Common myeloid progenitor, CD34-positive (primary cell): ENCODE results near the gene SLC5A5.

ENCODE experiments used
- CTCF ChIA-PET: fragments of 350-600 bp; sonication (Branson Sonifier 250); formaldehyde crosslinking; loops from one replicate; lab custom pipeline; 2021; ENCODE audit warnings: antibody characterized with exemption; lab: Charles Lee
- POLR2A ChIA-PET: fragments of 350-600 bp; sonication (Branson Sonifier 250); formaldehyde crosslinking; loops from one replicate; lab custom pipeline; 2021; ENCODE audit warnings: antibody characterized with exemption; lab: Charles Lee
- DNase-seq, 3 donors: peaks; one replicate each; pipeline versions ENCODE4 v3.0.0 to v3.0.0-alpha.2; 2013
- H3K27ac ChIP-seq, 2 experiments: 1 replicate in 1 of 2; 2 replicates in 1 of 2; pipeline ENCODE4 v1.7.0; 2013; ENCODE audit warnings: inconsistent platforms in 2 of 2, low read length in 2 of 2, mild to moderate bottlenecking in 2 of 2, low read depth in 1 of 2, moderate library complexity in 1 of 2; ENCODE audit not compliant: severe bottlenecking in 2 of 2, insufficient read depth in 1 of 2, poor library complexity in 1 of 2
- H3K27me3 ChIP-seq, 5 experiments: replicated peaks in 2 of 5; 1 replicate in 3 of 5; 2 replicates in 2 of 5; pipeline versions ENCODE4 v1.6.1 to v1.7.0; 2013; ENCODE audit warnings: low read length in 4 of 5, mild to moderate bottlenecking in 2 of 5, moderate library complexity in 2 of 5, inconsistent platforms in 1 of 5; ENCODE audit not compliant: insufficient read depth in 5 of 5, control insufficient read depth in 4 of 5
- H3K36me3 ChIP-seq, 4 experiments: 1 replicate in 2 of 4; 2 replicates in 2 of 4; pipeline versions ENCODE4 v1.6.1 to v1.7.0; 2013; ENCODE audit warnings: low read length in 3 of 4, control low read depth in 1 of 4, mild to moderate bottlenecking in 1 of 4; ENCODE audit not compliant: control insufficient read depth in 4 of 4, insufficient read depth in 4 of 4
- H3K4me1 ChIP-seq, 4 experiments: 1 replicate in 3 of 4; 2 replicates in 1 of 4; pipeline versions ENCODE4 v1.6.1 to v1.7.1; 2013; ENCODE audit warnings: low read length in 3 of 4, mild to moderate bottlenecking in 3 of 4, control low read depth in 1 of 4, inconsistent platforms in 1 of 4, moderate library complexity in 1 of 4; ENCODE audit not compliant: control insufficient read depth in 4 of 4, insufficient read depth in 4 of 4; ENCODE audit errors: control extremely low read depth in 1 of 4
- H3K4me3 ChIP-seq, 7 experiments: 1 replicate in 4 of 7; 2 replicates in 3 of 7; pipeline versions ENCODE4 v1.5.1 to v1.7.0; 2013; ENCODE audit warnings: mild to moderate bottlenecking in 7 of 7, low read length in 6 of 7, moderate library complexity in 6 of 7, inconsistent platforms in 2 of 7, low read depth in 2 of 7, control low read depth in 1 of 7; ENCODE audit not compliant: insufficient read depth in 4 of 7, control insufficient read depth in 1 of 7; ENCODE audit errors: extremely low read depth in 1 of 7
- H3K9me3 ChIP-seq, 5 experiments: 1 replicate in 4 of 5; 2 replicates in 1 of 5; pipeline versions ENCODE4 v1.6.1 to v1.7.1; 2013; ENCODE audit warnings: low read length in 4 of 5, mild to moderate bottlenecking in 2 of 5, inconsistent platforms in 1 of 5, low read depth in 1 of 5, moderate library complexity in 1 of 5; ENCODE audit not compliant: control insufficient read depth in 4 of 5, insufficient read depth in 2 of 5; ENCODE audit errors: control extremely low read depth in 1 of 5
- WGBS: methylation state at CpG from one replicate; pipeline ENCODE4 v1.1.5; 2013; ENCODE audit not compliant: insufficient coverage; 5-methylcytosine and 5-hydroxymethylcytosine counted together

SLC5A5 gene

DNA sequence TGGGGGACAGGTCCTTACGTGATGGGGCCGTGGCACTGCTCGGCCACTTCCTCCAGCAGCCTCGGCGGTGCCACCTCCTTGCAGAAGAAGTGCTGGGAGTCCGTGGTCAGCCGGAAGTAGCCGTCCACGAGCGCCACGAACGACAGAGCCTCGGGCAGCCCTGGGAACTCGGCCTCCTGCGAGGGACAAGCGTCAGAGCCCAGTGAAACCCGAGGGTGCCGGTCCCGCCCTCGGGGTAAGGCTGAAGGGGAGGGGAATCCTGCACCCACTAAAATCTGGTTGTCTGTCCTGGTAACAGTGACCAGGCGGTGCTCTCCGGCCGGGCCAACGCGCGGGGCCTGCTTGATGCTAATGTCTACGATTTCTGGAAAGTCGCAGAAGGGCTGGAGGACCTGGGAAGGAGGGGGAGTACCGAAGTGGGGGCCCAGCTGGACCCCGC is 30.4 kb upstream of the SLC5A5 start:
- Histone ChIP-seq H3K4me3 (no peak overlapping the region), H3K4me1 (peaks cover 0 to 29% (median 24%) of the 10 kb centered on the region in 4 experiments), H3K9me3 (no peaks in the 10 kb centered on the region), H3K36me3 (peaks cover 5 to 73% (median 58%) of the 10 kb centered on the region in 4 experiments), H3K27ac (no peak overlapping the region), H3K27me3 (no peaks in the 10 kb centered on the region)
- 95% methylated on average over 16 of the region's 30 CpGs for WGBS
- POLR2A ChIA-PET, result no interaction called here
- no peak for DNase-seq
- CTCF ChIA-PET, result interaction anchor here (1.1 kb wide), 1 partner anchor 9 kb away, joined by 4 read pairs; no protein-coding TSS in a partner anchor

DNA sequence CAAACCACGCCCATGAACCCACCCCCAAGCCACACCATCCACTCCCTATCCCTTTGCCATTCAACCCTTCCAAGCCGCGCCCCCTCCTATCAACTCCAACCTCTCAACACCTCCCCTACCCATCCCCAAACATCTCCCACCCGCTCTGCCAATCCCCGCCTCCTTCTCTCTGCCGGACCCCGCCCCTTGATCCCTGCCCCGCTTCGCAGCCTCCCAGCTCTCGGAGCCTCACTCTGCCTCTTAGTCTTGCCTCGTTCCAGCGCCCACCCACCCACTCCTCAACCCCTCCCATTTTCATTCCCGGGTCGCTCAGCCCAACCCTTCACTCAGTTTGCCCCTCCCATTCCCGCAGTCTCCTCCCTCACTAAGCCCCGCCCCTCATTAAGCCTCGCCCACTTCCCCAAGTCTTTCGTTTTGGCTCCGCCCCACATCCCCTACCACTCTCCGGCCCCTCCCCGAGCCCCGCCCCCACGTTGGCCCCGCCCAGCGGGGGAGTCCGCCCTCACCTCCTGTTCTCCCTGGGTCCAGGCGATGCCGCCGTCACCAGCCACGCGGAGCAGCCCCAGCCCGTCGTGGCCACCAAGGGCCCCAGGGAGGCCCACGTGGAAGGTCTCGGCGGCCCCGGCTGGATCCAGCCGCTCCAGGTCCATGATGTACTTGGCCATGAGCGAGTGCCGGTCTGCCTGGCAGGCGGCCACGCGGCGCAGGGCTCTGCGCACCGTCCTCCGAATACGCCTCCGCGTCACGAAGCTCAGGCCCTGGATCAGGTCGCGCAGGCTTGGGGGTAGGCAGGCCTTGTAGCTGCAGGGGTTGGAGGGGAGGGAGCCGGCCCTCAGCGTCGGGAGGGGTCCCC is 29.7 kb upstream of the SLC5A5 start:
- CTCF ChIA-PET, result interaction anchor here (1.1 to 1.6 kb wide), 3 partner anchors 9 to 17 kb away, joined by 3 to 5 read pairs (median 4); partner anchors contain the start of gene RPL18A
- Histone ChIP-seq H3K27me3 (no peaks in the 10 kb centered on the region), H3K9me3 (no peaks in the 10 kb centered on the region), H3K4me3 (no peak overlapping the region), H3K4me1 (peaks cover 0 to 36% (median 30%) of the 10 kb centered on the region in 4 experiments), H3K27ac (no peak overlapping the region), H3K36me3 (peaks cover 5 to 67% (median 53%) of the 10 kb centered on the region in 4 experiments)
- POLR2A ChIA-PET, result no interaction called here
- peak; percentile 68 to 73 (median 72) for DNase-seq
- 92% methylated on average over 47 of the region's 56 CpGs for WGBS

DNA sequence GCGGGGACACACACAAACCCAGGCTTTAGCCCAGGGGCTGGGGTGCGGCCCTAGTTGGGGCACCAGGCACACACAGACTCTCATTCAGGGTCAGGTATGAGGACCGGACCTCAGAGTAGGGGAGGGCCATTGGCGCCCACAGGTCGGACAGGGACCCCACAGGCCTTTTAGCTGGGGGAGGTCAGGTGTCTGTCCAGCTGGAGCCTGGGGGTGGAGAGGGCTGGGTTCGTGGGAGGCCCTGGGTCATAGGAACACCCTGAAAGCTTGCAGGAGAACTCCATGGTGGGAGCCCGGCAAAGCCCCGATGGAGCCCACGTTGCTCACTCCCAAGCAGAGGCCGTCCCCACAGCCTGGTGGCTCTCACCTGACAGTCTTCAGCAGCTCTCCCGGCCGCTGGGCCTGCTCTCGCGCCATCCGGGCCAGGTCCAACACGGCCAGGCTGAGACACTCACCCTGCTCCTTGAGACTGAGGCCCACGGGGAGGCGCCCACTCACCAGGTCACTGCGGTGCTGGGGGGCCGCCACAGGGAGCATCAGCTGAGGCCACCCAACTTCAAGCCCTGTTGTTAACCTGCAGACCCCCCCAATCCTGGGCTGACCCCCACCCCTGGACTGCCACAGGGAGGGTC is 29.0 kb upstream of the SLC5A5 start:
- H3K4me1 ChIP-seq, result peaks cover 0 to 40% (median 35%) of the 10 kb centered on the region in 4 experiments
- WGBS, result 96% methylated on average over 18 of the region's 20 CpGs
- H3K27me3 ChIP-seq, result no peaks in the 10 kb centered on the region
- no peaks in the 10 kb centered on the region for H3K9me3 ChIP-seq
- no peak overlapping the region for H3K4me3 ChIP-seq
- no peak for DNase-seq
- CTCF ChIA-PET, result interaction anchor here (0.9 to 1.6 kb wide), 3 partner anchors 13 to 48 kb away, joined by 3 to 5 read pairs (median 3); partner anchors contain the start of genes B3GNT3 and RPL18A
- POLR2A ChIA-PET, result no interaction called here
- peaks cover 5 to 63% (median 50%) of the 10 kb centered on the region in 4 experiments for H3K36me3 ChIP-seq
- H3K27ac ChIP-seq, result no peak overlapping the region

DNA sequence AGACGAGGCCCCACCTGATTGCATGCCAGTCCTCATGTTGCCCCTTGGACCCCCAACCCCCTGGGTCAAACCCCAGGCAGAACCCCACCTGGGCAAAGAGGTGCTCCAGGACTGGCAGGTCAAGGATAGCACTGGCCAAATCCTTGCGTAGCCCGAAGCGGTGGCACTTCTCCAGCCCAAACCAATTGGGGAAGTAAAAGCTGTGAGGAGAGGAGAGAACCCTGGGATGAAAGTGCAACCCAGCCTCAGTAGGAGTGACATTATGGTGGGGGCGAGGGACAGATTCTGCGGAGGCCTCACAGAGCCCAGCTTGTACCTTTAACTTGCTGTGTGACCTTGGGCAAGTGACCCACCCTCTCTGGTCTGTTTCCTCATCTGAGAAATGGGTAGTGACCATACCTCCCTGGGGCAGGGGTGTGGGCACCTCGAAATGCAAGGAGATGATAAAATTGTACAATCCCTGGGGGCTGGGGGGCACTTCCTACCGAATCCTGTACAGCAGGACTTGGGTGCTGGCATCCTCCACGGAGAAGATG is 28.4 kb upstream of the SLC5A5 start:
- ChIA-PET POLR2A (no interaction called here), CTCF (interaction anchor here (0.9 to 1.6 kb wide), 3 partner anchors 13 to 48 kb away, joined by 3 to 5 read pairs (median 3); partner anchors contain the start of genes B3GNT3 and RPL18A)
- H3K36me3 ChIP-seq, result peaks cover 5 to 57% (median 44%) of the 10 kb centered on the region in 4 experiments
- 92% methylated on average over 8 of the region's 9 CpGs for WGBS
- H3K4me3 ChIP-seq, result no peak overlapping the region
- DNase-seq, result no peak
- H3K27ac ChIP-seq, result no peak overlapping the region
- H3K27me3 ChIP-seq, result no peaks in the 10 kb centered on the region
- no peaks in the 10 kb centered on the region for H3K9me3 ChIP-seq
- peaks cover 0 to 44% (median 39%) of the 10 kb centered on the region in 4 experiments for H3K4me1 ChIP-seq

DNA sequence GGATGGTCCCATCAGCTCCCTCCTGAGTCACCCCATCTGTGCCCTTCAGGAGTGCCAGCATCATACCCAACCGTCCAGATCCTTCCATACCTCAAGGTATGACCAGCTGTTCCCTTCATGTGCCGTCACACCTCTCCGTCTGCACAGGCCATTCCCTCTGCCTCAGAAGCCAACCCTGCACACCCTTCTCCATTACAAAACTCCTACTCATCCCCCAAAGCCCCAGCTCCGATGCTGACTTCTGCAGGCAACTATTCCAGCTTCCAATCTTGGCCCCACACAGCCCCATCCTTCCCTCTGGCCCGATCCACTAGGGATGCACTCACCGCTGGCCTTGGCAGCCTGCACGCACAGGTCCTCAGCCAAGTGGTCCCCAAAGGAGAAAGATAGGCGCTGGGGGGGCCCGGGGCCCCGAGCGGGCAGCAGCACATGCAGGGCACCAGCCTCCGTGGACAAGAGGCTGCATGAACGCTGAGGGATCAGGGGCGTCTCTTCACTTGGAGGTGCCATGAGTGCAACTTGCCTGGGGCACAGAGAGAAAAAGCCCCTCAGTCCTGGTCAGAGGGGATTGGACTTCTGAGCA is 27.7 kb upstream of the SLC5A5 start:
- Histone ChIP-seq H3K27me3 (no peaks in the 10 kb centered on the region), H3K4me1 (peaks cover 0 to 50% (median 45%) of the 10 kb centered on the region in 4 experiments), H3K36me3 (peaks cover 5 to 53% (median 40%) of the 10 kb centered on the region in 4 experiments), H3K9me3 (no peaks in the 10 kb centered on the region), H3K27ac (no peak overlapping the region), H3K4me3 (no peak overlapping the region)
- ChIA-PET POLR2A (no interaction called here), CTCF (interaction anchor here (1.6 kb wide), 1 partner anchor 12 kb away, joined by 5 read pairs; no protein-coding TSS in a partner anchor)
- DNase-seq, result no peak
- WGBS, result 96% methylated on average over 14 of the region's 14 CpGs

DNA sequence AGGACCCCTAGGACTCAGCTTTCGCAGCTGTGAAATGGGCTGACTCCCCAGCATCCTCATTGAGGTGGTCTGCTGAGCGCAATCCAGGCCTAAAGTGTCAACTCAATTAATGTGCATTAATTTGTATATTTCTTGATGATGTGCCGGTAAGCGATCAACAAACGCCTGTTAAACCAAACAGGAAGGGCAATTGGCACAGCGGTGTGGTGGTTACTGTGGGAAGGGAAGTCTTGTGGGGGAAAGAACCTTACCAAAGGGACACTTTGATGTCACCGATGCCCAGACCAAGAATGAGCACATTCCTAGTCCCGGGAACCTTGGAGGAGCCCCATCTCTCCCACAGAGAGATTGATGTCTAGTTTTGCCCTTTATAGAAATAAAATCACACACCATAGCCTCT is 25.6 kb upstream of the SLC5A5 start:
- H3K36me3 ChIP-seq, result peaks cover 3 to 34% (median 20%) of the 10 kb centered on the region in 4 experiments
- H3K27me3 ChIP-seq, result no peaks in the 10 kb centered on the region
- CTCF ChIA-PET, result interaction anchor here (0.6 to 1.7 kb wide), 4 partner anchors 12 to 14 kb away, joined by 3 to 6 read pairs (median 4); partner anchors contain the start of gene RPL18A
- peak; percentile 50 to 70 (median 68) for DNase-seq
- peak overlapping the region in 5 of 7 experiments; percentile 3 to 76 (median 73) for H3K4me3 ChIP-seq
- H3K27ac ChIP-seq, result peak overlapping the region in 1 of 2 experiments; percentile 94
- peaks cover 5 to 69% (median 62%) of the 10 kb centered on the region in 4 experiments for H3K4me1 ChIP-seq
- POLR2A ChIA-PET, result no interaction called here
- no peaks in the 10 kb centered on the region for H3K9me3 ChIP-seq
- 0% methylated on average over 6 of the region's 8 CpGs for WGBS
